HG03342 (cell line): ENCODE measurements around the gene GRB7.
A peak's percentile ranks its signal among the peaks of the same experiment; 100 is the strongest.
"Not testable (repeated sequence)": the region's sequence is repeated elsewhere in the genome, so short reads cannot be mapped to it uniquely, and the experiment has no call there.

Experiments used
- ATAC-seq: cut with Tn5 transposase; IDR thresholded peaks from one replicate; pipeline ENCODE4 v1.9.1; 2021; ENCODE audit warnings: mild to moderate bottlenecking, moderate library complexity; ENCODE audit not compliant: unreplicated experiment

GRB7 gene

DNA sequence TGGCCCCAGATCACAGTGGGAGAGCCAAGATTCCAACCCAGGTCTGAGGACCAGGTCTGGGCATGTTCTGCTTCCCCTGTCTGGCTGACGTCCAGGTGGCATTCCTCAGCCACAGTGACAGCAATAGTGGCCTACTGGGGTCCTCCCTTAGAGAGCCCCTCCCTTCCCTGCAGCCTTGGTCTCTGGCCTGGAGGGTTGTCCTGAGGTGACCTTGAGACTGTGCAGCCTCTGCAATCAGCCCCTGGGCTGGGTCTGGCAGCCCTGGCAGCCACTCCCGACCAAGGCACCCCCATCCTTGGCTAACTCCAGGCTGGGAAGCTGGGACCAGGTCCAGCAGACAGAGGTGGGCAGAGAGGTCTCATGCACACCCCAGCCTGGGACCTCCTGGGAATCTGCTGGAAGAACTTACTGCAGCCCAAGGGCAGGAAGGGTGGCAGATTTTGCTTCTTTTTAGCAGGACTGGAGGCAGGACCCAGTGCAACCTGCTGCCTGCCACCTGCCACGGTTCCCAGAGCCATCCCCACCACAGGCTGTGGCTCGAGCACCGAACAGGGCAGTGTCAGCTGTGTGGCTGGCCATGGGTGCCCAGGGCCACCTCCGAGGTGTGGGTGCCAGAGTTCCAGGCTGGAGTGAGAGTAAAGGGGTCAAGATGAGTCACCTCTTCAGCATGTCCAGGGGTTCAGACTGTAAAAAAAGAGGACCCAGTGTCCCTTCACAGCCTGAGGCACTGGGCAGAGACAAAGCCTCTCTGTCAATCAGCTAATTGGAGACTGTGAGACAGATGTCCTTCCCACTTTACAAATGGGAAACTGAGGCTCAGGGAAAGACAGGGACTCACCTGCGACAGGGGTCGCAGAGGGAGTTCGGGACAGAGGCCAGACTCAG, 12.6 kb downstream of the GRB7 start:
- no peak for ATAC-seq

- no peak for ATAC-seq
These were observed 13.3 kb downstream of the GRB7 start for GRCh38 chr17:39751016-39751543.

DNA sequence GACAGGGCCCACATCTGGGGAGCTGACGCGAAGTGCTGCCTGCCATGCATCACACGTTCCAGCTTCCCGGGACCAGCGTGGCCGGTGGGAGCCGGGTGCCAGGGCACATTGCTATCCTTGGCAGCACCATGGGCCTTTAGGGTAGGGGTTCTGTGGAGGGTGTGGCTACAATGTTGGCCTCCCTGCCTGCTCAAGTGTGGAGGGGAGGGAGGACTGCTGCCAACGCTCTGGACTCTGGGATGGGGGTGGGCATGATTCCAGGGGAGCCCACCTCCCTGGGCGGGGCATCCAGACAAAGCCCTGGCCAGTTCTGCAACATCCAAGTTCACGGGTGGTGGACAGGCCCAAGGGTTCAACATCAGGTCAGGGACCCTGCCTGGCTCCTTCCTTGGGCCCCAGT, 13.9 kb downstream of the GRB7 start:
- no peak for ATAC-seq

DNA sequence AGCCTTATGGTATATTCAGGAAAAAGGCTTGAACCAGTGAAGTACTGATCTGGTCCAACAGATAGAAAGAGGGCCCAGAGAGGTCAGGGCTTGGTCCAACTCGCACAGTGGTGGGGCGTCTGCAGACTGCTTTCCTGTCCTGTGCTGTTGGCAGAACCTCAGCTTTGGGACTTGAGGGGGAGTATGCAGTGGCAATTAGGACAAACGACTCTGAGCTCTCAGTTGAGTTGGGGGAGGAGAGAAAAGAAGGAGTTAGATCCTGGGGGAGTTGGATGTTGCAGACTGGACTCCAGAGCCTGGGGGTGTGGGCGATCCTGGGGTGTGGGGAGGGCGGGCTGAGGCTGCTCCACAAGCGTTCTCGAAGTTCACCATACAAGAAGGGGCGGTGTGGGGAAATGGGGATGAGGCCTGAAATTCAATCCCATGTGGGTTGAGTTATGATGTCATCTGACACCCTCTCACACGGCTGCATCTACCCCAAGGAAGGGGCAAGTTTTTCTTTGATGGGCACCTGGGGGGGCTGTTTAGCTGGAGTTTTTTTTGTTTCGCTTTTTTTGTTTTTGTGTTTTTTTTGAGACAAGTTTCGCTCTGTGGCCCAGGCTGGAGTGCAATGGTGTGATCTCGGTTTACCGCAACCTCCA, 14.6 kb downstream of the GRB7 start:
- ATAC-seq: no peak

GRCh38 chr17:39753514-39754160, 15.9 kb downstream of the GRB7 start:
- ATAC-seq: peak; percentile 26

- peak; percentile 64 for ATAC-seq
These were observed 16.6 kb downstream of the GRB7 start for GRCh38 chr17:39754161-39754957.

- no peak for ATAC-seq
These were observed 17.3 kb downstream of the GRB7 start for GRCh38 chr17:39754958-39755553.

GRCh38 chr17:39755554-39756379, 18.0 kb downstream of the GRB7 start:
- ATAC-seq: no peak

- ATAC-seq: no peak
These were observed 18.8 kb downstream of the GRB7 start for GRCh38 chr17:39756380-39757079.

GRCh38 chr17:39757176-39757662, 19.5 kb downstream of the GRB7 start:
- ATAC-seq: no peak

DNA sequence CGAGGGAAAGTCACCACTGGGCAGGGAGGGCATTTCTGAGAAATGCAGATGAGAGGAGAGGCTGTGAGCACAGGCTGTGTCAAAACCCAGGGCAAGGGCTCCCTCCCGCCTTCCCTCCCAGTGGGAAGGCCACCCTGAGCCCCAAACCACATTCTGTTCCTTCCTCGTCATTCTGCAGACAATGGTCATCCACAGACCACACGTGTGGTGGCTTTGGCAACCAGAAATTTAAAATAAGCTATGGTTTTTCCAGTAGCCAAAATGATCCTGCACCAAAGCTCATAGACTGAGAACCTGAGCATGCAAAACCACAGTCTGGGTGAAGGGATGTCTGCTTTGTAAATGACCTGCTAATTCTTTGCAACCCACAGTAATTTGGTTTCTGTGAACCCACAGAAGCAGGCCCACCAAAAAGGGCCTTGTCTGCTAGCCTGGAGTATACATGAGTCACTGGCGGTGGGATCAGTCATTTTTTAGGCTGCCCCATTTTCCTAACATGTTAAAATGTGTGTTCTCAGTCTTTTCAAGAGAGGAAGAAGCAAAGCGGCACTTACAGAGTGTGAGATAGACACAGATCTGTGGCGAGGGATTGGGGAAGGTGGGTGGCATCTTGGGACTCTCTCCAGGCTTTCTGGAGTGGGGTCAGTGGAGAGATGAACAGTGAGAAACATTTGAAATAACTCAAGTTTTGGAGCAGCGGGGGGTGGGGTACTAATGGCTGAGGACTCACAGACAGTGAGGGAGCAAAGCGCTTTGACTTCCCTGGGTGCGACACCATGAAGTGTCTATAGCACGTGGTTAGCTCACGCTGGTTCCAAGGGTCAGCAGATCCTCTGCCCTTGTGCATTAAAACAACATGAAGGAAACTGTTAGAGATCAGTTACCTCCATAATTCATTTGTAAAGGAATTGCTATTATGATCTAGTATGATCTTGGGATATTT, 20.5 kb downstream of the GRB7 start:
- ATAC-seq: no peak

DNA sequence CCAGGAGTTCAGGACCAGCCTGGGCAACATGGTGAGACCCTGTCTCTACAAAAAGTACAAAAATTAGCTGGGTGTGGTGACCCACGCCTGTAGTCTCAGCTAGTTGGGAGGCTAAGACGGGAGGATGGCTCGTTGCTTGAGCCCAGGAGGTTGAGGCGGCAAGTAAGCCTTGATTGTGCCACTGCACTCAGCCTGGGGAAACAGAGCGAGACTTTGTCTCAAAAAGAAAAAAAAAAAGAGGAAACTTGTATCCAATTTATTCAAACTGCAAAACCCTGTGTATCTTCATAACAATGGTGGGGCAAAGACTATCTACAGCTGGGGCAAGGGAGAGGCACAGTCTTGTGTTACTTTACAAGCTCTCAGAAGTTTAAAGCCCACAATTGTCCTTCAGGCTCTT, 21.5 kb downstream of the GRB7 start:
- no peak for ATAC-seq

DNA sequence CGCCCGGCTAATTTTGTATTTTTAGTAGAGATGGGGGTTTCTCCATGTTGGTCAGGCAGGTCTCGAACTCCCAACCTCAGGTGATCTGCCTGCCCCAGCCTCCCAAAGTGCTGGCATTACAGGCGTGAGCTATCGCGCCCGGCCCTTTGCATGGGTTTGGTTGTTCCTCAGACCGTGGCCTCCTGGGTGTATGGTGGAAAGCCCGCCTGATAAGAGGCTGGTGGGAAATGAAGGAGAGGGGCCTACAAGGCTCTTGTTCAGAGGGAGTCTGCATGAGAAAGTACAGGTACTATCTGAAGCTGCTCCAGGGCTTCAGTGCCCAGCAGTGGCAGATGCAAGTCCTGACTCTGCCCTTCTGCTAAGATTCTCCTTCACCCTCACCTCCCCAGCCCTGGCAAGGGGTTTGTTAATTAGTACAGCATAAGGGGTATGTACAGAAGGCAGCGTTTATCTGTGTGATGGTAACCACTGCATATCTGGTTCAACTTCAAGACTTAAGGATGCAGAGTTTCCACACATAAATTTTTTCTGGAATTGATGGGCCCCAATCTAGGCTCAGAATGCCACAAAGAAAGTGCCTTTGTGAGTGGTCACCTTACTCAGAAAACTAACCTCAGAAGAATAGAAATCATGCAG, 24.2 kb downstream of the GRB7 start:
- ATAC-seq: no peak

DNA sequence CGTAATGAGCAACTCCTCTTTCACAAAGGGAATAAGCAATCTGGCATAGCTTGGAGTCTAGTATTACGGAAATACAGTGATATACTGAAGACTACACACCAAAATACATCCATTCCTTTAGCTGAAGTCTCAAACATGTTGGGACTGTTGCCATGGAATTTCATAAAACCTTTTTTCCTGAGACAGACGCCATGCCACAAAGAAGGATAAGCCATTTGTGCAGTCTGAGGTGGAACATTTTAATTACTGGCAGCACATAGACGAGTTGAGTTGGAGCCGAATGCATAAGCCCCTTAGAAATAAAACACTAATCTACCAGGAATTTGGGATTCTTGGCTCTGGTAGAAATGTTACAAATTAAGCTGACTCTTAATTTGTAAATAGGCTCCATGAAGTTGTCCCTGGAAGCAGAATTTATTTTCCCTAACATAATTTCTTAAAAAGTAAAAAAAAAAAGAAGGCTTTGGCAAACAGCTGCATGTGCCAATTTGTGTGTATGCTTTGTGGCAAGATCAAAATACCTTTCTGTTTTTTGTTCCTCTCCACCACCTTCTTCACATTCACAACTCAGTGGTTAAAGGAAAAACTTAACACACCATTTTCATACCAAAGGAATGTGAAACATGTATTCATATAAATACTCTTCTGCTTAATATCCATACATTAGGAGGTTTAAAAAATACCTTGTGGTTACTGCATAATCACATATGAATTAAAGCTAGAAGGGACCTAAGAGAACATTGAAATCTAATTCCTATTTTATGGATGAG, 25.5 kb downstream of the GRB7 start:
- no peak for ATAC-seq

GRCh38 chr17:39764171-39764570, 26.4 kb downstream of the GRB7 start:
- not testable (repeated sequence) for ATAC-seq

- no peak for ATAC-seq
These were observed 27.4 kb downstream of the GRB7 start for GRCh38 chr17:39765175-39765574.
